ENCODE data around the gene COG7.

The COG7 gene

DNA sequence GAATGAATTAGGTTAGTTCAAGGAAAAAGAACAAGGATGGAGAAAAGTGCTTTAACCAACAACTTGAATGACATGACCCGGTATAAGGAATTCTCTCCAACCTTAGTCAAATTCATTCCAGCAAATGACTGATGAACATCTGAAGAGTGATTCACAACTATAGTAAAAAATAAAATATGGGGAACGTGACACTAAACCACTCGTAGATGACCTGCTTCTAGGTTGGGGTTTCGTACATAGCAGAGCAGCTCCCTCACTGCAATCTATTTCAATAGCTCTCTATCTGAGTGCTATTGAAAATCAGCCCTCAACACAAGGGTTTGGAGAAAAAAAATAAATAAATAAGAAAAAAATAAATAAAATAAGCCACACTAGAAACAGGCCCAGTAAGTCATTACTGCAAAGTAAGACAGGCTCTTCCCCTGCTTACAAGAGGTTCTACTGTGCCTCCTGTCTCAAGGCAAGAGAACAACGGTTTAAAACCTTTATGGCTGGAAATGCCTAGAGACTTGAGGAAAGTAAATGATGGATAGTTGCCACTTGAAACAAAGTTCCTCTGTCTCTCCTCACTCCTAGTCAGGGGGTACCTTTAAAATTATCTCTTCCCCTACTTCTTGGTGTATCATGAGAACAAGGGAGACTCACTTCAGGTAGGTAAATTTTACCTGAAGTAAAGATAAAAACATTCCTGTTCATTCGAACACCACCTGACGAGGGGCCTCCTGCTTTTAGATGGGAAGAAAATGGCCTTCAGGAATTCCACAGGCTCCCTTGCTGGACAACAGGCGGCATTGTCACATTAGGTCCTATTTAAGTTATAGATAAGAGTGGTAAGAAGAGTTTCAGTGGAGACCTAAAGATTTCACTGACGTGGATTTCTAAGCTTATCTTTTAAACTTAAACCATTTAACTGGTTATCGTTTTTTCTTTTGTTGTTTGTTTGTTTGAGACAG lies 20.5 kb downstream of the COG7 start (continued):
- TF ChIP-seq, protein P1, sequence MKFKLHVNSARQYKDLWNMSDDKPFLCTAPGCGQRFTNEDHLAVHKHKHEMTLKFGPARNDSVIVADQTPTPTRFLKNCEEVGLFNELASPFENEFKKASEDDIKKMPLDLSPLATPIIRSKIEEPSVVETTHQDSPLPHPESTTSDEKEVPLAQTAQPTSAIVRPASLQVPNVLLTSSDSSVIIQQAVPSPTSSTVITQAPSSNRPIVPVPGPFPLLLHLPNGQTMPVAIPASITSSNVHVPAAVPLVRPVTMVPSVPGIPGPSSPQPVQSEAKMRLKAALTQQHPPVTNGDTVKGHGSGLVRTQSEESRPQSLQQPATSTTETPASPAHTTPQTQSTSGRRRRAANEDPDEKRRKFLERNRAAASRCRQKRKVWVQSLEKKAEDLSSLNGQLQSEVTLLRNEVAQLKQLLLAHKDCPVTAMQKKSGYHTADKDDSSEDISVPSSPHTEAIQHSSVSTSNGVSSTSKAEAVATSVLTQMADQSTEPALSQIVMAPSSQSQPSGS (tag by site-specific recombination; IDR thresholded peaks at IDR 0.05; ENCODE audit: low read depth): no peak
- no peak for TF ChIP-seq ZNF677 (tag by site-specific recombination; IDR thresholded peaks at IDR 0.05)
- no peak for TF ChIP-seq ZNF266 (tag by site-specific recombination; IDR thresholded peaks at IDR 0.05; ENCODE audit: low read depth)
- TF ChIP-seq ZNF221 (tag by site-specific recombination; IDR thresholded peaks at IDR 0.05; ENCODE audit: borderline replicate concordance): no peak
- TF ChIP-seq ZNF366 (tag by site-specific recombination; conservative IDR thresholded peaks at IDR 0.05): no peak
- no peak for TF ChIP-seq MEIS1 (CRISPR knock-in tag; IDR thresholded peaks at IDR 0.05; ENCODE audit: borderline replicate concordance)

DNA sequence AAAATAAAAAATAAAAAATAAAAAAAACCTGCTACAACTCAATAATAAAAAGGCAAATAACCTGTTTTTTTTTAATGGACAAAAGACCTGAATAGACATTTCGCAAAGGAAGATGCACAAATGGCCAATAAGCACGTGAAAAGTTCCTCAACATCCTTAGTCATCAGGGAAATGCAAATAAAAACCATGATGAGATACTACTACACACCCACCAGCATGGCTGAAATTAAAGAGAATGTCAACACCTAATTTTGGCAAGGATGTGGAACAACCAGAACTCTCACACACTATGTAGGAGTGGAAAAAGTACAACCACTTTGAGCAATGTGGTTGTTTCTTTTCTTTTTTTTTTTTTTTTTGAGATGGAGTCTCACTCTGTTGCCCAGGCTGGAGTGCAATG lies 24.6 kb downstream of the COG7 start:
- Histone ChIP-seq H3K9me3 (ENCODE audit: control insufficient read depth, insufficient read depth, low read depth, low read length) (no peaks in the 10 kb centered on the region), H3K36me3 (ENCODE audit: control insufficient read depth in 2 of 2, insufficient read depth in 1 of 2, low read length in 2 of 2) (peaks cover 13 to 38% of the 10 kb centered on the region in 2 experiments; a peak in 2 of 3 replicates), H3K27ac (ENCODE audit: extremely low read depth, low read depth, low read length) (no peak overlapping the region), H3K4me1 (ENCODE audit: control insufficient read depth, insufficient read depth, low read length) (peaks cover 3% of the 10 kb centered on the region; the same call in 1 of the 2 replicates), H3K4me3 (ENCODE audit: low read depth, low read length) (no peak overlapping the region)
- TF ChIP-seq ZNF792 (tag by site-specific recombination; IDR thresholded peaks at IDR 0.05) (no peak), BCL11A (tag by site-specific recombination; IDR thresholded peaks at IDR 0.05; ENCODE audit: low read depth) (no peak), ZNF664 (tag by site-specific recombination; IDR thresholded peaks at IDR 0.05) (peak; percentile 69; the same call in 1 of the 2 replicates), ZNF658 (tag by site-specific recombination; IDR thresholded peaks at IDR 0.05) (no peak), ZNF548 (tag by site-specific recombination; IDR thresholded peaks at IDR 0.05) (no peak), MYNN (tag by site-specific recombination; IDR thresholded peaks at IDR 0.05; ENCODE audit: borderline replicate concordance) (no peak), GLI2 (tag by site-specific recombination; IDR thresholded peaks at IDR 0.05; ENCODE audit: borderline replicate concordance, low read depth) (no peak)
- TF ChIP-seq, protein P2, sequence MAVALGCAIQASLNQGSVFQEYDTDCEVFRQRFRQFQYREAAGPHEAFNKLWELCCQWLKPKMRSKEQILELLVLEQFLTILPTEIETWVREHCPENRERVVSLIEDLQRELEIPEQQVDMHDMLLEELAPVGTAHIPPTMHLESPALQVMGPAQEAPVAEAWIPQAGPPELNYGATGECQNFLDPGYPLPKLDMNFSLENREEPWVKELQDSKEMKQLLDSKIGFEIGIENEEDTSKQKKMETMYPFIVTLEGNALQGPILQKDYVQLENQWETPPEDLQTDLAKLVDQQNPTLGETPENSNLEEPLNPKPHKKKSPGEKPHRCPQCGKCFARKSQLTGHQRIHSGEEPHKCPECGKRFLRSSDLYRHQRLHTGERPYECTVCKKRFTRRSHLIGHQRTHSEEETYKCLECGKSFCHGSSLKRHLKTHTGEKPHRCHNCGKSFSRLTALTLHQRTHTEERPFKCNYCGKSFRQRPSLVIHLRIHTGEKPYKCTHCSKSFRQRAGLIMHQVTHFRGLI (tag by site-specific recombination; IDR thresholded peaks at IDR 0.05): no peak
- TF ChIP-seq, protein P3, sequence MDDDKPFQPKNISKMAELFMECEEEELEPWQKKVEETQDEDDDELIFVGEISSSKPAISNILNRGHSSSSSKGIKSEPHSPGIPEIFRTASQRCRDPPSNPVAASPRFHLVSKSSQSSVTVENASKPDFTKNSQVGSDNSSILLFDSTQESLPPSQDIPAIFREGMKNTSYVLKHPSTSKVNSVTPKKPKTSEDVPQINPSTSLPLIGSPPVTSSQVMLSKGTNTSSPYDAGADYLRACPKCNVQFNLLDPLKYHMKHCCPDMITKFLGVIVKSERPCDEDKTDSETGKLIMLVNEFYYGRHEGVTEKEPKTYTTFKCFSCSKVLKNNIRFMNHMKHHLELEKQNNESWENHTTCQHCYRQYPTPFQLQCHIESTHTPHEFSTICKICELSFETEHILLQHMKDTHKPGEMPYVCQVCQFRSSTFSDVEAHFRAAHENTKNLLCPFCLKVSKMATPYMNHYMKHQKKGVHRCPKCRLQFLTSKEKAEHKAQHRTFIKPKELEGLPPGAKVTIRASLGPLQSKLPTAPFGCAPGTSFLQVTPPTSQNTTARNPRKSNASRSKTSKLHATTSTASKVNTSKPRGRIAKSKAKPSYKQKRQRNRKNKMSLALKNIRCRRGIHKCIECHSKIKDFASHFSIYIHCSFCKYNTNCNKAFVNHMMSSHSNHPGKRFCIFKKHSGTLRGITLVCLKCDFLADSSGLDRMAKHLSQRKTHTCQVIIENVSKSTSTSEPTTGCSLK (tag by site-specific recombination; IDR thresholded peaks at IDR 0.05): no peak
- ChIA-PET CTCF (interaction anchor here (0.6 kb wide), 1 partner anchor 244 kb away, joined by 3 read pairs; no protein-coding TSS in a partner anchor), POLR2A (no interaction called here)

DNA sequence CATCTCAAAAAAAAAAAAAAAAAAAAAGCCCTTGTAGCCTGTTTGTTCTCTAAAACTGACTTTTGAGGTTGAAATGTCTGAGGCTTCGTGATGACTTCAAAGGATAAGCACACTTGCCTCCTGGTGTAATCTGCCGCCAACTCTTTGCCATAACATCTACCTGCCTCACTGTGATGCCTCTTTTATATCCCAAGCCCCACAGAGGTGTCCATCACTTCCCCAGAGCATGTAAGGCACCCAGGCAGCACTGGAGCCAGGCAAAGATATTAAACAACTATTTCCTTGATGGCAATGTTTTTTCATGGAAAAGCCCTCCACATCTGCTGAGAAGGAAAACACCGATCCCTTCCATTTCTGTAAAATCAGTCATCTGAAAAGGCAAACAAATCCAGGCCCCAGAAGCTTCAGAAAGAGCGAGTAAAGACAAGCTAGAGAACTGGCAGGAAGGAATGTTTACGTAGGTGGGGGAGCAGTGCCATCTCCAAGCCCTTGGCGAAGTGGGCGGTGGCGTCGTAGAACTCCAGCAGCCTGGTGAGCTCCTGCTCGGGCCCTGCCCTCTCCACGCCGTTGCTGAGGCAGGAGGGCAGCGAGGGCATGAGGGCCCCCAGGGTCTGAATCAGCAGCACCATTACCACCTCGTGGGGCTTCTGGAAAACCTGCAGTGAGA lies 28.6 kb downstream of the COG7 start:
- ChIA-PET POLR2A (interaction anchor here (0.7 kb wide), 1 partner anchor 16 kb away, joined by 3 read pairs; no protein-coding TSS in a partner anchor), CTCF (interaction anchor here (0.5 to 4.8 kb wide), 3 partner anchors 11 to 304 kb away, joined by 4 to 48 read pairs (median 4); no protein-coding TSS in a partner anchor)
- Histone ChIP-seq H3K36me3 (ENCODE audit: control insufficient read depth in 2 of 2, insufficient read depth in 1 of 2, low read length in 2 of 2) (peaks cover 5 to 9% of the 10 kb centered on the region in 2 experiments; a peak in 2 of 3 replicates), H3K4me3 (ENCODE audit: low read depth, low read length) (no peak overlapping the region), H3K9me3 (ENCODE audit: control insufficient read depth, insufficient read depth, low read depth, low read length) (no peaks in the 10 kb centered on the region), H3K27ac (ENCODE audit: extremely low read depth, low read depth, low read length) (0 out of 2 replicates have a peak overlapping the region, but pooled peaks have one; percentile 22), H3K4me1 (ENCODE audit: control insufficient read depth, insufficient read depth, low read length) (peaks cover 3% of the 10 kb centered on the region; the same call in 1 of the 2 replicates)
- TF ChIP-seq EGR2 (tag by site-specific recombination; IDR thresholded peaks at IDR 0.05; ENCODE audit: low read depth): 0 out of 2 replicates have a peak, but pooled peaks have one; percentile 40
- TF ChIP-seq, protein P4, sequence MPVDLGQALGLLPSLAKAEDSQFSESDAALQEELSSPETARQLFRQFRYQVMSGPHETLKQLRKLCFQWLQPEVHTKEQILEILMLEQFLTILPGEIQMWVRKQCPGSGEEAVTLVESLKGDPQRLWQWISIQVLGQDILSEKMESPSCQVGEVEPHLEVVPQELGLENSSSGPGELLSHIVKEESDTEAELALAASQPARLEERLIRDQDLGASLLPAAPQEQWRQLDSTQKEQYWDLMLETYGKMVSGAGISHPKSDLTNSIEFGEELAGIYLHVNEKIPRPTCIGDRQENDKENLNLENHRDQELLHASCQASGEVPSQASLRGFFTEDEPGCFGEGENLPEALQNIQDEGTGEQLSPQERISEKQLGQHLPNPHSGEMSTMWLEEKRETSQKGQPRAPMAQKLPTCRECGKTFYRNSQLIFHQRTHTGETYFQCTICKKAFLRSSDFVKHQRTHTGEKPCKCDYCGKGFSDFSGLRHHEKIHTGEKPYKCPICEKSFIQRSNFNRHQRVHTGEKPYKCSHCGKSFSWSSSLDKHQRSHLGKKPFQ (tag by site-specific recombination; IDR thresholded peaks at IDR 0.05): no peak
- no peak for TF ChIP-seq ZNF140 (tag by site-specific recombination; IDR thresholded peaks at IDR 0.05)
- TF ChIP-seq HOXA7 (CRISPR knock-in tag; IDR thresholded peaks at IDR 0.05; ENCODE audit: borderline replicate concordance): no peak
- no peak for TF ChIP-seq TCF7L2 (IDR thresholded peaks at IDR 0.05; ENCODE audit: borderline replicate concordance, low read depth, low read length)
- TF ChIP-seq OSR2 (tag by site-specific recombination; IDR thresholded peaks at IDR 0.05): peak; percentile 37; the same call in 1 of the 2 replicates
- no peak for TF ChIP-seq KLF8 (tag by site-specific recombination; IDR thresholded peaks at IDR 0.05)
- TF ChIP-seq ZFHX2 (tag by site-specific recombination; conservative IDR thresholded peaks at IDR 0.05): peak; percentile 66
- peak; percentile 46 for TF ChIP-seq ZBTB20 (tag by site-specific recombination; IDR thresholded peaks at IDR 0.05)
- 0 out of 2 replicates have a peak, but pooled peaks have one; percentile 34 for TF ChIP-seq GLIS1 (tag by site-specific recombination; IDR thresholded peaks at IDR 0.05)
